Activated CD8-positive, alpha-beta memory T cell treated with anti-CD3 and anti-CD28 coated beads for 4 hours (primary cell): Measurements from ENCODE around the gene PTX3.

ENCODE experiments used
- DNase-seq, 2 donors: peaks; one replicate each; pipeline ENCODE4 v3.0.0-alpha.2; 2020; ENCODE audit warnings: low read depth in 2 of 2

The PTX3 gene

DNA sequence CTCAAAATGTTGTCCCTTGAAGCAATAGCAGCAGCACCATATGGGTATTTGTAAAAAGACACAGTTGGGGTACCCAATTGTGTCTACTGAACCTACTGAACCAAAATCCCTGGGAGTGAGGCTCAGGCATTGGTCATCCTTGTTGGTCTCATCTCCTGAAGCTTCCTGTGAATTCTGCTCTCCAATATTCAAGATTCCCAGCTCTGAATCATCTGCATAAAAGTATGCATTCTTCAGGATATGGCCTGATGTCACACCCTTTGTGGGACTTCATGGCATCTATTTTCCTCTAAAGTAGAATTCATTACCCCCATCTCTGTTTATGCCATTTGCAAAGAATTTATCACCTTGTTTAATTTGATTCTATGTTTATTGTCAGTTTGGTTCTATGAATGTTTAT is 13.3 kb upstream of the PTX3 start:
- no peak for DNase-seq

DNA sequence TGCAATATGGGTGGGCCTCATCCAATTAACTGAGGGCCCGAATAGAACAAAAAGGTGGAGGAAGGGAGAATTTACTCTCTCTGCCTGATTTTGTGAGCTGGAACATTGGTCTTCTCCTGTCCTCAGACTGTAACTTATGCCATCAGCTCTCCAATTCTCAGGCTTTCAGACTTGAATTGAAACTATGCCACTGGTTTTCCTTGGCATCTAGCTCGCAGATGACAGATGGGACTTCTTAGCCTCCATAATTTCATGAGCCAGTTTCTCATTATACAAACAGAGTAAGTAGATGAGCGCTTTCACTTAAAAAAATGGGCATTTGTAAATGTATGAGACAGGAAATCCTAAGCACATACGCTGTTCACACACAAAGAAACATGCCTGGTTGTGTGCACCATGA is 8.7 kb upstream of the PTX3 start:
- no peak for DNase-seq

DNA sequence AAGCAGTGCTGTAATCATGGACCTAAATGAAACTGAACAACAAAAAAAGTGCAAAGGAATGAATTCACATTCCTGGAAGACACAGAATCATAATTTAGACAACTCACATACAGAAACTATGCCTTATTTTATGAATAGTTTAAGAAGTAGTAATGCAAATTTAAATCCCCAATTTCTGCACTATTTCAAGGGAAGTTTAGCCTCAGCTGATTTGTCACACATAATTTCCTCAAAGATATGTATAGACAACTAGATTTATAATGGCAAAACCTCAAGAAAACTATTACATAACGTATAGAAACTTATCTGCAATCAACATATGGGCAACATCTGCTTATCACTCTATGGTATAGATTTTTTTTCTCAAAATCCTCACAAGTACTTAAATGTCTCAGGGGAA is 7.8 kb upstream of the PTX3 start:
- DNase-seq = no peak

DNA sequence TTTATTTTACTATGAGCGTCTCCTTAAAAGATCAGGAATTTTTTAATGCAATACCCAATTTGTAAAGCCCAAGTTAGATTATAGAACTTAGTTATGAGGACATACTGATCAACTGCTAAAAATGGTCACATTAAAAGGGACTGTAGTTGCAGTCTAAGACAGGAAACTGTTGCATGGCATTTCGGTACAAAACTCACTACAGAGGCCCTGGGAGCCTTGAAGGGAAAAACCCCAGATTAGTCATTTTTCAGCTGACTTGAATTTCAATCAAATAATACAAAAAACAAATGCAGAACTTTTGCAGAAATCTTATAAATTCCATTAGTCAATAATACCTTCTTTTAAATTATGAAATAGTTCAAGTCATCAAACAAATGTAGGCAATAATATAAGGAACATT is 6.9 kb upstream of the PTX3 start:
- DNase-seq = no peak

DNA sequence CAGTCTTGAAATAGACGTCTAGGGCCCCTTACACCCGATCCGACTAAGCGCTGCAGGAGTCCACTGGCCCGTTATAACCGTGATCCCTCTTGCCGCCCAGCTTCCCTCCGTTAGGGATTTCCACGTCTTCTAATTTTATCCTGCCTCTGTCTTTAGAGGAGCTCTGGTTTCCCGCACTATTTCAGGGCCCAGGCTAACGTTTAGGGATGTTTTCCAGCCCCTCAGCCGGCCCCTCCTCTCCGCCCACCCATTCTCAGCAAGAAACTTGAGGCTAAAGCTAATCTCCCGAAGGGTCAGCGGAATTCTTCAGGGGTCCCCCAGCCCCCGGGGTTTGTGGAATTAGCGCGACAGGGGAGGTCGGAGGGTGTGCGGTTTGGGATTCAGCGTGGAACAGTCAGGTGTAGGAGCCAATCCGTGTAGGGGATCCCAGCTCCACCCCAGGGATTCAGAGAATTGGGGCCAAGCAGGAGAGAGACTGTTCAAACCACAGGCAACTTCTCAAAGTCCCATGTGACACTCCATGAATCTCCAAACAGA is 1.6 kb downstream of the PTX3 start:
- DNase-seq = no peak

DNA sequence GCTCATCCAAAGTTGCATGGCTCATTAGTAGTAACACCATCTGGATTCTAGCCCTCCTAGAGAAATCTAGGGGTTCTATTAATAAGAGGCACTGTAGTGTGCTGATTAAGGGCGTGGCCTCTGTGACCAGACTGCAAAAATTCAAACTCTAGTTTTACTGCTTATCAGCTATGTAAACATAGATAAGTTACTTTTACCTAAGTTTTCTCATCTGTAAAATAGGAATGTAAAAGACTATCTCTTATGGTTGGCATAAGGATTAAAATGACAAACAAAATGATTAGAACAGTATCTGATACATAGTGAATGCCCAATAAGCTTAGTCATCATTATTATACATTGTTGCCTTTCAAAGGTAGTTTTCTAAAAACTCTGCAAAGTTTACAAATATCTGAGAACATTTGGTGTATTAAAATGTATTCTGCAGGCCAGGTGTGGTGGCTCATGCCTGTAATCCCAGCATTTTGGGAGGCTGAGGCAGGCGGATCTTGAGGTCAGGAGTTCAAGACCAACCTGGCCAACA is 4.5 kb downstream of the PTX3 start:
- DNase-seq = no peak

DNA sequence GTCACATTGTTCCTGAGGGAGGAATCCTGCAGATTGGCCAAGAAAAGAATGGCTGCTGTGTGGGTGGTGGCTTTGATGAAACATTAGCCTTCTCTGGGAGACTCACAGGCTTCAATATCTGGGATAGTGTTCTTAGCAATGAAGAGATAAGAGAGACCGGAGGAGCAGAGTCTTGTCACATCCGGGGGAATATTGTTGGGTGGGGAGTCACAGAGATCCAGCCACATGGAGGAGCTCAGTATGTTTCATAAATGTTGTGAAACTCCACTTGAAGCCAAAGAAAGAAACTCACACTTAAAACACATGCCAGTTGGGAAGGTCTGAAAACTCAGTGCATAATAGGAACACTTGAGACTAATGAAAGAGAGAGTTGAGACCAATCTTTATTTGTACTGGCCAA is 6.1 kb downstream of the PTX3 start:
- no peak for DNase-seq

DNA sequence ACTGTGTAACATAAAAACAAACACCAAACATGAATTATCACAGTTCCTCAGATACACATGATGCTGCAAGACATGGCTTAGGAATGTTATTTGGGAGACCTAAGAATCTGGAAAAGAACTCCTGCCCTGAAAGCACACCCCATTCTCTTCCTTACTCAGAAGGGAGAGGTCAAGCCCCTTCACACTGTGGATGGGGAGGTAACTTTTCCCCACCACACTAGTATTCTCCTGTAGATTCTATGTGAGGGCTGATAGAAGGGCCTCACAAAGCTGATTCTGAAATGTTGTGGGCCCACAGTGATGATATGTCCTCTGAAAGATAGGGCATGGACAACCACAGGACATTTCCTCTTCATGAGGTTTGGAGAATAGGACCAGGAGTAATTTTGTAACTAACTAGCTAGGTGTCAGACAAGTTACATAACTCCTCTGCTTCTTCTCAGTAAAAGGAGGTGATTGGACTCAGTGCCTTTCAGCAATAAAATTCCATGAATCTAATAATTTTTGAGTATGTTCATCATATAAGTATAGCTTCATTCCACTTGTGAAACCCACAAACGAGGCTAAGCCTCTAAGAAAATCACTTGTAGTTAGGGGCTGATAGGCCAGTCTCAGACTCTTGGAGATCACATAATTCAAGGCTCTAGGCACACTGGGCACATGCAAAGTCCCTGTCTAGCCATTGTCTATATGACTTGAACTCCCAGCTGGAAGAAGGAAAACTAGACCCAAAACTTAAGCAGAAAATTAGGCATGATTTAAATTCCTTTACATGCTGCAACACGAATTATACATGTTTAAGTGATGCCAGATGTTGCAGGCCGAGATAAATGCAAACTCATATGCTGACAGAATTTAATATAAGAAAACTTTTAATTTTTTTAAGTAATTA is 7.5 kb downstream of the PTX3 start:
- DNase-seq = no peak

DNA sequence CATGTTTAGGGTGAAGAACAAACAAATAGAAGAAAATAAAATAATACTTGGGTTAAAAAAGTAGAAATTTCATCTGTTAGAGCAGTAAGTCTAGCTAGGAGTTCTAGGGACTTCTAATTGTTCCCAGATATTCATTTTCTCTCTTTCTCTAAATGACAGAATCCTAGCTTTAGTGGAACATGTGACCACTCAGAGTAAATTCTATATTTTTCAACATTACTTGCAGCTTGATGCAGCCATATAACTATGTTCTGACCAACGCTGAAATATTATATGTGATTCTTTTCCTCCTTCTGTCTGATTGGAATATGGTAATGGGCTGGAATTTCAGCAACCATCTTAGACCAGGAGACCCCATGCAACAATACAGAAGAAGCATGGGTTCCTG is 8.1 kb downstream of the PTX3 start:
- DNase-seq = no peak

DNA sequence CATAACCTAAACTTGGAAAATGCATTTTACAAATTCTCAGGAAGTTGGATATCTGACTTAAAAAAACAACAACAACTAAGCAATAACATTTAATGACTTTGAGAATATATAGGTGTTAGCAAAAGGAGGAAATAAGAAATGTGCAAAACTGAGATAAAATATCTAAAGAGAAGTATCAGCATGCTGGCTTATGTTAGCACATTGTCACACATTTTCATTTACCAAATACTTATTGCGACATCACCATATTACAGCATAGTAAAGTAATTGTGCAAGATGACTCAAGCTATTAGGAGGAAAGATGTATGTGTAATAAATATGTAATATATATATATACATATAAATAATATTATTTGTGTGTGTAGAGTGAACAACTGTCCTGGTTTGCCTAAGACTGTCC is 9.2 kb downstream of the PTX3 start:
- DNase-seq = no peak

DNA sequence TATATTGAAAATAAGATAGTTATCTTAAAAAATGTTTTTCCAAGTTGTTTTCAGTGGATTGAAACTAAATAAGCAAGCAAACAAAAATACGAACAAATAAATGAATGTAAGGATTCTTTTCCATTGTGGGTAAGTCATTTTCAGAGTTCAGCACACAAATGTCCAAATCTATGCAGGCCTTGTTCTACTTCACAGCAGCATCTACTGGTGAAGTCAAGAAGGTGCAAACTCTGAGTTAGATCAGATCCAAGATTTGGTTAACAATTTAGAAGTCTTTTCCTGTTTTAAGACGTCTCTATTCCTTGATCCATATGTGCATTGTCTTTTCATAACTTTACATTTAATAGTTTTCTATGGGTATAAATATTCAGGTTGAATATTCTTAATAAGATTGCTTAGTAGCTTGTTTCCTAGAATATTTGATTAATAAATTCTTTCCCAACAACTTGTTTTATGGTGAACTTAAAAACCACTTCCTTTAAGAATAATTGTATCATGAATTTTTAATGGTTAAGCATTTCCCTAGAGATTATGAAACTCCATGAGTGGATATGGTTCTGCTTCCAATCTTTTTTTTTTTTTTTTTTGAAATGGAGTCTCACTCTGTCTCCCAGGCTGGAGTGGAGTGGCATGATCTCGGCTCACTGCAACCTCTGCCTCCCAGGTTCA is 10.5 kb downstream of the PTX3 start:
- DNase-seq = no peak

DNA sequence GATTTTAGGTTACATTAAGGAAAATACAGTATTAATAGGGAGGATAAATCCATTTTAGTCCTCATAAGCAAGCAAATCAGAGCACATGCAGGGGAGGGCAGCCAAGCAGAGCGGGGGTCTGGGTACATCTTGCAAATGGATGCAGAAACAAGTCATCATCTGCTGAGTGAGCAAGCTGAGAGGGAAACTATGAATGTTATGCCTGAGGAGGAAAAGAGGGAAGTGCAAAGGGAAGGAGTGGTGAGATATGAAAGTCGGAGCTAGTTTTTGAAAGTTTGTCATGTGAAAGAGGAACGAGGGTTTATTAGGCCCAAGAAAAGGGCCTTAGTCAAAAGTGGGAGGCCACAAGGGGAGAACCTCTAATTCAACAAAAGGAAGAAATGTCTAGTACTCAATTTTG is 15.4 kb downstream of the PTX3 start:
- no peak for DNase-seq

DNA sequence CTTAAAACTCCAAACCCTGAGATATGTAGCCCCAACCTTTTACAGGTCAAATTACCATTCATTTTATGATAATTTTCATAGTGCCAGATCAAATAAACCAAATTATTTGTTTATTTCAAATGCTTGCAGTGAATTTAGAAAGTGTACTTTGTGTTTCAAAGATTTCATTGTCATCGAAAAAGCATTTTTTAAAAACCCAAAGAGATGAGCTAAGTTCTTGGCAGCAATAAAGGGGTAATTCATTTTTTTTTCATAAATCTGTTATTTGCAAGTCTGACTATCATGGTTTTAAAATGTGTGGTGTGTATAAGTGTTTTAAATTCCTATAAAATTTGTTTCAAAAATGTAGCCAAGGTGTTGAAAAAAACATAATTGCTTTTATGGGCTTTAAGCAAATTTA is 17.2 kb downstream of the PTX3 start:
- DNase-seq = no peak

DNA sequence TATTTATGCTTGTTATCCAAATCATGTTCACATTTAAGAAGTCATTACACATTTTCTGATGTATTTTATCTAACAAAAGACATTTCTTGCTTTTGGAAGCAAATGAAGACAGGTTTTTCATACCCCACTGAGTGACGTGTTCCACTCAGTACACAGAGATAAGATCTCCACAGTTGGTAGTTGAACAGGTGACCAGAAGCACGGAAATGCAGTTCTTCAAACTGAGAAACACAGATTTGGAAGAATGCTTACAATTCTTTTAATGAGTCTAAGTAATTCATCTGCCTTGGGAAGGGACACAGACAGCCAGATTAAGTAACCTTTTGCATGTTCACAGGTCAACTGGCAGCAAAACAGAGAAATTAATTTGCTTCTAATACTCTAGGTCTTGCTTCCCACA is 23.1 kb downstream of the PTX3 start:
- DNase-seq = no peak

DNA sequence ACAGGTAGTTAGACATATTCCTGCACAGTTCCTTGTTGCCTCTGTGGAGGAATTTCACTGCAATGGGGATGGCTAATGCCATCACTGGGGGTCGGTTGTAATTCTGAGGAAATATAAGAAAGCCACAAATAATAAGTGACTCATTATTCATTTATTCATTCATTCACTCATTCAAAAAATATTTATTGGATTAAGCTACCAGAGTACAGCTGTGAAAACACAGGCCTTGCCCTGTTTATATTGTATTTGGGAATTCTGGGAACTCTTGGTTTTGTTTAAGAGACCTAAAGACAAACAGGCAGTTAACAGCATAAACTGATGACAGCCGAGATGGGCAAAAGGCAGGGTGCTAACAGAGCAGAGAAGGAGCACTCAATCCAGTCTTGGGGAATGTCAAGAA is 23.6 kb downstream of the PTX3 start:
- DNase-seq = no peak

DNA sequence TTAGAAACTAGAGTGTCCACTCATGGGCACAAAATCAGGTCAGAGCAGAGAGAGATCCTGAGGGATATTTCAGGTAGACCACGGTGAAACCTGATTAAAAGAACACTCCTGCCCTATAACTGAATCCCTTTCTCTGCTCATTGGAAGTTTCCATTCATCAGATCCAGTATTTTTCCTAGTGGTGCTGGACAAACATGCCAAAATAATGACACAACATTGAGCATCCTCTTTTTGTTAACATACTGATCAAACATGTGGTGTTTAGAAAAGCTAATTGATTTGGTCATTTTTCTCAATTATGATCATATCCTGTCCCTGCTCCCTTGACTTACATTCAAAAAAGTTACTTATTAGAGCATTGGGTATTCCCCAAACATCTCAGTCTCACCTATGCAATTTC is 27.2 kb downstream of the PTX3 start:
- no peak for DNase-seq

DNA sequence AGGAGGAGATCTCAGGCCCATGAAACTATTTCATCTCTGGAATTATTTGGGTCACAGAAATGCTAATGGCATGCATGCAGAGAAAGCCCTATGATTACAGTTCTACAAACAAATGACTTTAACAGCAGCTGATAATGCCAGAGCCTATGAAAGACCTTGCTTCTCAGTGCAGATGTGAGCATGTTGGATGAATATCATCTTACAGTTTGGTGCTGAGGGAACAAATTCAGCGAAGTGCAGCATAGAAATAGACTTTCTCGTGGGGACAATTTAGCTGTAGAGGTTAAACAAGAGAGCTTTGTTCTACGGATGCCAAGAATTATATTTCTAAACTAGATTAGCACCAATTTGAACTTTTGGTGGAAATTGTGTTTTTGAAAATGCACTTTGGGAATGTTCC is 27.7 kb downstream of the PTX3 start:
- no peak for DNase-seq

DNA sequence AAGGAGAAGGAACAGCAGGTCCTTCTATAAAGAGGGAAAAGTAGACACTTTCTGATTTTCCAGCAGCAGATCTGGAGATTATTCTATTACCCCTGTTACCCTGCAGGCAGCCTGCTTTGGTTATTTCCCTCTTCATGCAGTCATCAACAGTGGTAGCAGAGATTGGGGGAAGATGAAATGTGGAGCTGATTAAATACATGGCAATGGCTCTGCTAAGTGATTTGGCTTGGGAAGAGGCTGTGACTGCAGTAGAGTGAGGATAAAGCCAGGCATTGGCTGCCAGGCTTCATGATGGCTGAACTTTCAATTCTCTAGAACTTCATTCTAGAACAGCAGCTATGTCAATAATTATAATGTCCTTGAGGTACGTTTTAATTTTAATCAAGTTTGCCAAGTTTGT is 29.1 kb downstream of the PTX3 start:
- DNase-seq = no peak

DNA sequence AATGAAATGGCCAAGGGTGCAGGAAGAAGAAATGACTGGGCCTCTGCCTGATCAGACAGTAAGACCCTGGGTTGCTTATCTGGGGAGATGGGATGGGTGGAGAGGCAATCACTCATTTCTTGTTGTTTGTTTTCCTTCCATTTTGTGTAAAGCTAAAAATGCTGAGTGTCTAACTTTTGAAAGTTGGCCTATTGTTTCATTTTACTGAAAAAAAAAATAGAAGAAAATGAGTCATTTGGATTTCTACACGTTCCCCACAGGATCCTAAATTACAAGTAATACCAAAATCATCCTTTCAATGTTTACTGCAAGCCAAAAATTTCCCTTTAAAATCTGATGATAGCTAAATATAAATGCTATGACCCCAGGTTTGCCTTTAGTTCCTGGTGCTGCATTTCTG is 30.6 kb downstream of the PTX3 start:
- no peak for DNase-seq

DNA sequence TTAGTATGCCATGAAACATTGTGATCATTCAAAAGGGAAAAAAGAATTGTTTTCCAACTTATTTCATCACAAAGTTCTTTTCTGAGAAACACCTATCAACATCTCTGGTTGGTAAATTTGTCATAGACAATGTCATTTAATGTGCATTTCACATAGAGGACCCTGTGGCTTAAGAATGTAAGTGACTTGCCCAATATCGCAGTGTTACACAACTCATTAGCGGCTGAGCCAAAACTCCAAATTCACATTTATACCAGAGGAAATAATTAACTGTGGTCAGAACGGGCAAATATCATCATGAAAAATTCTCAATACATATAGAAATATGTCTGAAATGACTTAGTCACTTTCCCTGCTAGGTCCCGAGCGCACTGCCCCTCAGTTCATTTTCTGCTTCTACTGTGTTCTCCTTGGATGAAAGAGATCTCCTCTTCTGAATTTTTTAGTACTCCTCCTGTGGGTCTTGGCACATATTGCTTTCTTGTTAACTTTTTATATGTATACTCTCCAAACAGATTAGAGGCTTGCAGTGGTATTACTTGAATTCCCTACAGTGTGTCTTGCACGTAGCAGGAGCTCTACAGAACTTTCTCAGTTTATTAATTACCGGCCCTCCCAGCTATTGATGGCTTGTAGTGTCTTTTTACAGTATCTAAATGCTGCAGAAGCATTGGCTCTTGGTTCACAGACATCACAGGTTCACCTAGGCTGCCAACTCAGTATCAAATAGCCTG is 33.1 kb downstream of the PTX3 start:
- no peak for DNase-seq

DNA sequence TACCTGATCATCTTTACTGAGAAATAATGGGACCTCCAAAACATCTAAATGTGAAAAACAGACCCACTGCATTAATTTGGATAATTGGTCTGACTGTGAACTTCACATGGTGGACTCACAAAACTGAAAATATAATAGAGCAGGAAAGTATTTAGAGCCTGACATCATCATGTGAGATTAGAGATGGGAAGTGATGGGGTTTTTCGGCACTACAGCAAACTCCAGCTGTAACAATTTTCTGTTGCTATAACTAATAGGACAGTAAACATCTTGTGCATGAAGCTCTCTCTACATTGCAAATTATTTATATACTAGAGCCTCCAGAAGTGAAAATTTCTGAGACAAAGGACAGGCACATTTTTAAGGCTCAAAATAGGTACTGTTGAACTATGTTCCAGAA is 34.4 kb downstream of the PTX3 start:
- DNase-seq = no peak

DNA sequence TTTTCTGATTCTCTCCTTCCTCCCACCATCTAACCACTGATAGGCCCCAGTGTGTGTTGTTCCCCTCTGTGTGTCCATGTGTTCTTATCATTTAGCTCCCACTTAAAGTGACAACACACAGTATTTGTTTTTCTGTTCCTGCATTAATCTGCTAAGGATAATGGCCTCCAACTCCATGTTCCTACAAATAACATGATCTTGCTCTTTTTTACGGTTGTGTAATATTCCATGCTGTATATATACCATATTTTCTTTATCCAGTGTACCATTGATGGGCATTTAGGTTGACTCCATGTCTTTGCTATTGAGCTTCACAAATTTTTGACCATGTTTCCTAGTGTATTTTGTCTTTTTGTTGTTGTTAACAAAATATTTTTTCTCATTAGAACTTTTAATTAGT is 36.0 kb downstream of the PTX3 start:
- no peak for DNase-seq
